ENCODE results near the gene GSTO1.

Gene GSTO1

GRCh38 chr10:104277785-104278184, 23.1 kb downstream of the GSTO1 start:
- DNase-seq, result no peak

- no peak for DNase-seq
Observed at GRCh38 chr10:104279550-104280259, 25.0 kb downstream of the GSTO1 start.

- DNase-seq, result no peak
Observed at GRCh38 chr10:104281694-104282093, 27.0 kb downstream of the GSTO1 start.

- DNase-seq, result no peak
Observed at GRCh38 chr10:104284846-104285245, 30.2 kb downstream of the GSTO1 start.

- DNase-seq, result no peak
Observed at GRCh38 chr10:104286939-104287338, 32.2 kb downstream of the GSTO1 start.

GRCh38 chr10:104288355-104288754, 33.7 kb downstream of the GSTO1 start:
- DNase-seq, result no peak

- peak; percentile 72 for DNase-seq
Observed at GRCh38 chr10:104291439-104291951, 36.8 kb downstream of the GSTO1 start.

GRCh38 chr10:104293011-104293410, 38.3 kb downstream of the GSTO1 start:
- no peak for DNase-seq

GRCh38 chr10:104293781-104294321, 39.2 kb downstream of the GSTO1 start:
- DNase-seq, result no peak

- no peak for DNase-seq
Observed at GRCh38 chr10:104296687-104297436, 42.2 kb downstream of the GSTO1 start.

GRCh38 chr10:104297697-104298660, 43.3 kb downstream of the GSTO1 start:
- DNase-seq, result no peak

- no peak for DNase-seq
Observed at GRCh38 chr10:104299031-104299904, 44.6 kb downstream of the GSTO1 start.

GRCh38 chr10:104300002-104300735, 45.5 kb downstream of the GSTO1 start:
- no peak for DNase-seq

GRCh38 chr10:104300736-104301292, 46.1 kb downstream of the GSTO1 start:
- DNase-seq, result no peak

- DNase-seq, result no peak
Observed at GRCh38 chr10:104301907-104302690, 47.4 kb downstream of the GSTO1 start.

GRCh38 chr10:104303594-104304355, 49.1 kb downstream of the GSTO1 start:
- no peak for DNase-seq

GRCh38 chr10:104304356-104304745, 49.7 kb downstream of the GSTO1 start:
- no peak for DNase-seq

- no peak for DNase-seq
Observed at GRCh38 chr10:104304927-104305326, 50.2 kb downstream of the GSTO1 start.

- DNase-seq, result no peak
Observed at GRCh38 chr10:104306897-104307296, 52.2 kb downstream of the GSTO1 start.

Measured in NCI-H2107 (cell line).